Muscle of leg (tissue), 11 donors: ENCODE measurements around the gene HOXD10. TPM values are rescaled to one million over a fixed set of nuclear protein-coding genes. Genes with fewer than 3 reads are reported as not detected.

Experiments used
- DNase-seq: peaks from one replicate; pipeline ENCODE4 v3.0.0; 2013
- H3K27ac ChIP-seq: one replicate; pipeline ENCODE4 v1.5.1; 2013; ENCODE audit warnings: mild to moderate bottlenecking, low read length, control low read depth
- H3K27me3 ChIP-seq: one replicate; pipeline ENCODE4 v1.6.1; 2013; ENCODE audit warnings: low read length; ENCODE audit not compliant: control insufficient read depth, insufficient read depth
- H3K36me3 ChIP-seq: one replicate; pipeline ENCODE4 v1.6.1; 2013; ENCODE audit warnings: low read length; ENCODE audit not compliant: control insufficient read depth, insufficient read depth
- H3K4me1 ChIP-seq: one replicate; pipeline ENCODE4 v1.6.1; 2013; ENCODE audit warnings: low read length; ENCODE audit not compliant: control insufficient read depth, insufficient read depth
- H3K4me3 ChIP-seq: one replicate; pipeline ENCODE4 v1.5.1; 2013; ENCODE audit warnings: low read length, control low read depth
- H3K9me3 ChIP-seq: replicated peaks from 2 replicates; pipeline ENCODE4 v1.6.1; 2013; ENCODE audit warnings: low read depth, low read length; ENCODE audit not compliant: control insufficient read depth
- WGBS: methylation state at CpG from one replicate; pipeline ENCODE4 v1.1.5; 2013; ENCODE audit warnings: missing lambda C conversion rate; ENCODE audit not compliant: insufficient coverage; 5-methylcytosine and 5-hydroxymethylcytosine counted together
- polyA plus RNA-seq, 8 donors: library from polyadenylated mRNA; unstranded; fragments of 120-200 nt; gene quantifications; one replicate each; pipeline versions ENCODE4 v1.2.1 to v1.2.3, GENCODE V29; 2013; ENCODE audit warnings: inconsistent platforms in 1 of 8, low replicate concordance in 1 of 8; ENCODE audit not compliant: insufficient read length in 8 of 8, insufficient read depth in 1 of 8
- total RNA-seq: library from RNA; stranded (reverse); fragments of 120-200 nt; gene quantifications from one replicate; pipeline ENCODE4 v1.2.4, GENCODE V29; 2013

The HOXD10 gene
- total and polyA plus RNA-seq, 9 donors: 0.05 to 4.6 (median 0.21) TPM; not detected in 2

GRCh38 chr2:176169181-176169580 is 52.6 kb downstream of the HOXD10 start:
- Histone ChIP-seq H3K4me3 (no peak overlapping the region), H3K36me3 (no peaks in the 10 kb centered on the region), H3K4me1 (peaks cover 18% of the 10 kb centered on the region), H3K9me3 (no peaks in the 10 kb centered on the region), H3K27ac (no peak overlapping the region), H3K27me3 (peaks cover 78% of the 10 kb centered on the region)
- 40% methylated on average over 1 of the region's 5 CpGs for WGBS
- no peak for DNase-seq

Other genes with a start within 250 kb of the HOXD10 start
- 40.6 TPM for gene LNPK, start 114.5 kb upstream of the HOXD10 start, total RNA-seq
- gene LNPK, start 114.5 kb upstream of the HOXD10 start, polyA plus RNA-seq: 10 to 100 TPM; 18.0 to 34.3 (median 31.9) TPM
- gene EVX2, start 32.8 kb upstream of the HOXD10 start, total RNA-seq: 0.18 TPM
- under 1 TPM; 0.03 to 0.14 (median 0.05) TPM for gene EVX2, start 32.8 kb upstream of the HOXD10 start, polyA plus RNA-seq
- gene HOXD13, start 24.1 kb upstream of the HOXD10 start, total RNA-seq: 0.31 TPM
- under 1 TPM in 5 of 8 donors, not detected in 3; 0.05 to 0.45 (median 0.10) TPM for gene HOXD13, start 24.1 kb upstream of the HOXD10 start, polyA plus RNA-seq
- gene HOXD12, start 17.0 kb upstream of the HOXD10 start, total RNA-seq: not detected
- gene HOXD12, start 17.0 kb upstream of the HOXD10 start, polyA plus RNA-seq: under 1 TPM in 1 of 8 donors, not detected in 7; 0.15 TPM
- gene HOXD11, start 9.5 kb upstream of the HOXD10 start, total RNA-seq: 0.04 TPM
- gene HOXD11, start 9.5 kb upstream of the HOXD10 start, polyA plus RNA-seq: 1 to 10 TPM in 2 of 8 donors, not detected in 6; 2.1 to 2.2 TPM
- gene HOXD9, start 5.9 kb downstream of the HOXD10 start, total RNA-seq: 0.75 TPM
- gene HOXD9, start 5.9 kb downstream of the HOXD10 start, polyA plus RNA-seq: 1 to 10 TPM; 1.7 to 8.8 (median 5.0) TPM
- 13.9 TPM for gene HOXD8, start 12.9 kb downstream of the HOXD10 start, total RNA-seq
- 10 to 100 TPM; 15.3 to 39.3 (median 26.6) TPM for gene HOXD8, start 12.9 kb downstream of the HOXD10 start, polyA plus RNA-seq
- 2.2 TPM for gene HOXD4, start 34.8 kb downstream of the HOXD10 start, total RNA-seq
- gene HOXD4, start 34.8 kb downstream of the HOXD10 start, polyA plus RNA-seq: 1 to 10 TPM; 3.2 to 8.1 (median 3.7) TPM
- gene HOXD3, start 40.5 kb downstream of the HOXD10 start, total RNA-seq: 3.1 TPM
- gene HOXD3, start 40.5 kb downstream of the HOXD10 start, polyA plus RNA-seq: 1 to 10 TPM in 6 of 8 donors, under 1 TPM in 2; 0.91 to 4.0 (median 1.7) TPM
- gene HOXD1, start 71.9 kb downstream of the HOXD10 start, total RNA-seq: 0.71 TPM
- gene HOXD1, start 71.9 kb downstream of the HOXD10 start, polyA plus RNA-seq: 1 to 10 TPM in 7 of 8 donors, under 1 TPM in 1; 0.57 to 3.3 (median 1.7) TPM
- gene MTX2, start 152.7 kb downstream of the HOXD10 start, total RNA-seq: 36.8 TPM
- gene MTX2, start 152.7 kb downstream of the HOXD10 start, polyA plus RNA-seq: 10 to 100 TPM; 47.4 to 64.5 (median 52.4) TPM